IMR-90 (cell line): Measurements from ENCODE around the gene ENPP7.

Source experiments
- BHLHE40 ChIP-seq: fragments of 150-350 bp; IDR thresholded peaks from 2 replicates; pipeline ENCODE4 v1.6.1; 2016; ENCODE audit warnings: mild to moderate bottlenecking, low read depth, low read length
- CEBPB ChIP-seq: IDR thresholded peaks from 2 replicates; pipeline ENCODE4 v1.6.1; 2012; ENCODE audit warnings: low read depth, low read length, improper control_type of control experiment
- CHD1 ChIP-seq: IDR thresholded peaks from 2 replicates; pipeline ENCODE4 v1.6.1; 2012; ENCODE audit warnings: low read depth, low read length, improper control_type of control experiment
- MAFK ChIP-seq: IDR thresholded peaks from 2 replicates; pipeline ENCODE4 v1.6.1; 2012; ENCODE audit warnings: low read depth, low read length, improper control_type of control experiment
- POLR2A ChIP-seq: IDR thresholded peaks from 2 replicates; pipeline ENCODE4 v1.6.1; 2012; ENCODE audit warnings: mild to moderate bottlenecking, low read depth, low read length
- RAD21 ChIP-seq: IDR thresholded peaks from 2 replicates; pipeline ENCODE4 v1.6.1; 2012; ENCODE audit warnings: low read length, improper control_type of control experiment
- RCOR1 ChIP-seq: IDR thresholded peaks from 2 replicates; pipeline ENCODE4 v1.6.1; 2012; ENCODE audit warnings: mild to moderate bottlenecking, low read length, improper control_type of control experiment; ENCODE audit not compliant: insufficient replicate concordance
- SMC3 ChIP-seq: fragments of 150-350 bp; IDR thresholded peaks from 2 replicates; pipeline ENCODE4 v1.6.1; 2016; ENCODE audit warnings: low read depth, mild to moderate bottlenecking, antibody characterized with exemption, low read length, moderate library complexity
- TF ChIP-seq, protein P1 (sequence below): conservative IDR thresholded peaks from 2 replicates; pipeline ENCODE4 v1.5.1; 2012; ENCODE audit warnings: mild to moderate bottlenecking, low read depth, low read length, improper control_type of control experiment

DNA sequence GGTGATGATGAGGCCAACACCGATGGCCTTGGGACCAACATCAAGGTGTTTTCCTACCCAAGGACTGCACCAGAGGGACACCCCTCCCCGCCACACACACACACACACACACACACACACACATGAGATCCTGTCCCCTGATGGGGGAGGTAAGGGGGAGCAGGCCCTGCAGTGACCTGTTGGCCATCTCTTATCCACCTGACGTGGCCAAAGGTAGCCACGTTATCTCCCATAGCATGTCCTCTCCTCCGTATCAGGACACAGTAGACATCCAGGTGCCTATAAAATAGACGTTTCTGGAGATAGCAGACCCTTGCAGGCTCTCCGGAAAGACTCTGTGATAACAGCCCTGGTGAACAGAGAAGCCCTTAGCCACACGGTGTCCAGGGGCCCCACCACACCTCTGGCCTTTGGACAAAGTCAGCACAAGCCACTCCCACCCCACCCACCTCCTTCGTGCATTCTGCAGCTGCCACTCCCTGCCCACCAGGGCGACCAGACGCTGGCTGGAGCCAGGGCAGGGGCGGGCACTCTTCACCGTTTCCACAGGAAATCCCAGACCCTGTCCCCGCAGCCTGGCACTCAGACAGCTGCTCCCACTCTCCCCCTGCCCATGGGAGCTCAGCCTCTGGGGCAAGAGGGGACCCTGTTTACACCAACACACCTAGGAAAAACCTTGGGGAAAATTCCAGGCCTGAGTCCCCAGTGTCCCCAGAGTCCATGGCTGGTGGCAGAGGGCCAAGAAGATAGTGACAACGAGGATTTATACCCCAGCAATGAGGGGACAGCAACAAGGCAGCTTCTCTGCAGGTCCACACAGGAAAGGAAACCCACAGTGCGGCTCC is 15.4 kb upstream of the ENPP7 start:
- TF ChIP-seq CEBPB (no peak), POLR2A (no peak), RAD21 (no peak), MAFK (no peak), RCOR1 (no peak), SMC3 (no peak), BHLHE40 (no peak), CHD1 (no peak)
- TF ChIP-seq, protein P1, sequence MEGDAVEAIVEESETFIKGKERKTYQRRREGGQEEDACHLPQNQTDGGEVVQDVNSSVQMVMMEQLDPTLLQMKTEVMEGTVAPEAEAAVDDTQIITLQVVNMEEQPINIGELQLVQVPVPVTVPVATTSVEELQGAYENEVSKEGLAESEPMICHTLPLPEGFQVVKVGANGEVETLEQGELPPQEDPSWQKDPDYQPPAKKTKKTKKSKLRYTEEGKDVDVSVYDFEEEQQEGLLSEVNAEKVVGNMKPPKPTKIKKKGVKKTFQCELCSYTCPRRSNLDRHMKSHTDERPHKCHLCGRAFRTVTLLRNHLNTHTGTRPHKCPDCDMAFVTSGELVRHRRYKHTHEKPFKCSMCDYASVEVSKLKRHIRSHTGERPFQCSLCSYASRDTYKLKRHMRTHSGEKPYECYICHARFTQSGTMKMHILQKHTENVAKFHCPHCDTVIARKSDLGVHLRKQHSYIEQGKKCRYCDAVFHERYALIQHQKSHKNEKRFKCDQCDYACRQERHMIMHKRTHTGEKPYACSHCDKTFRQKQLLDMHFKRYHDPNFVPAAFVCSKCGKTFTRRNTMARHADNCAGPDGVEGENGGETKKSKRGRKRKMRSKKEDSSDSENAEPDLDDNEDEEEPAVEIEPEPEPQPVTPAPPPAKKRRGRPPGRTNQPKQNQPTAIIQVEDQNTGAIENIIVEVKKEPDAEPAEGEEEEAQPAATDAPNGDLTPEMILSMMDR: no peak
